Kidney capillary endothelial cell (primary cell): Measurements from ENCODE around the gene EFCAB7.
A peak's percentile ranks its signal among the peaks of the same experiment; 100 is the strongest.

Source experiments
- DNase-seq: peaks from one replicate; pipeline ENCODE4 v3.0.0-alpha.2; 2018; ENCODE audit warnings: low spot score

Gene EFCAB7

GRCh38 chr1:63602629-63603028 is 79.3 kb downstream of the EFCAB7 start:
- DNase-seq: no peak

- no peak for DNase-seq
Observed at GRCh38 chr1:63603810-63604209, 80.5 kb downstream of the EFCAB7 start.

- no peak for DNase-seq
Observed at GRCh38 chr1:63607322-63607721, 84.0 kb downstream of the EFCAB7 start.

DNA sequence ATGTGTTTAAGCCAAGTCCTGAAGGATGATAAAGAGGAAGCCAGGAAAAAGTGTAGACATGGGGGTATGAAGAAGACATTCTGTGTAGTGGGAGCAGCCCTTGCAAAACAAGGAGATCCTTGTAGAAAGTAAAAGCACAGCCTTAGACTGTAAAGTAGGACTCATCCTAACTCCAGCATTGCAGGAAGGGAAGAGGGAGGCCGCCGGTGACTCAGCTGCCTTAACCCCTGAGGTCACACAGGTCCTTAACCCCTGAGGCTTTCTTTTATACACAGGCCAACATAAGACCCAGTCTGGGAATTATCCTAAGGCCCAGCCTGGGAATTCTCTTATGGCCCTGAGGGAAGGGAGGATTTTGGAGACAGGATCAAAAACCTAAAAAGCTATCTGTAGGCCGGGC is 87.9 kb downstream of the EFCAB7 start:
- peak; percentile 29 for DNase-seq

DNA sequence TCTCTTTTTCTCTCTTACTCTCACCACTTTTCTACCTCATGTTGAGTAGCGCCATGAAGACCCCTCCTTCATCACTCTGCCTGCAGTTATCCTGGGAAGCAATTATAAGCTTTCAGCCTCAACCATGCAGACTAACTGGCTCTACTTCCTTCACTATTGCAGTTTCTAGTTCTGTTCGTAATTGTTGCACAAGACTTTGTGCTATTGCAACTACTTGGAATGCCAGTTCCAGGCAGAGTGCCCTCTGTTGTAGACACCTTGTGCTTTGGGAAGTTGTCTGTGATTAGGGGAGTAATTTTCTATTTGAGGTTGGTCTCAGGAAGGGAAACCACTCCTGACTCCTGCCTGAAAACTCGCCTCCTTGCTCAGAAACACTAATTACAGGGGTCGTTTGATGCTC is 89.2 kb downstream of the EFCAB7 start:
- no peak for DNase-seq

- no peak for DNase-seq
Observed at GRCh38 chr1:63612971-63613370, 89.6 kb downstream of the EFCAB7 start.

GRCh38 chr1:63615768-63616420 is 92.6 kb downstream of the EFCAB7 start:
- DNase-seq: peak; percentile 63

- DNase-seq: no peak
Observed at GRCh38 chr1:63617450-63617849, 94.1 kb downstream of the EFCAB7 start.

- DNase-seq: no peak
Observed at GRCh38 chr1:63618011-63618410, 94.7 kb downstream of the EFCAB7 start.

DNA sequence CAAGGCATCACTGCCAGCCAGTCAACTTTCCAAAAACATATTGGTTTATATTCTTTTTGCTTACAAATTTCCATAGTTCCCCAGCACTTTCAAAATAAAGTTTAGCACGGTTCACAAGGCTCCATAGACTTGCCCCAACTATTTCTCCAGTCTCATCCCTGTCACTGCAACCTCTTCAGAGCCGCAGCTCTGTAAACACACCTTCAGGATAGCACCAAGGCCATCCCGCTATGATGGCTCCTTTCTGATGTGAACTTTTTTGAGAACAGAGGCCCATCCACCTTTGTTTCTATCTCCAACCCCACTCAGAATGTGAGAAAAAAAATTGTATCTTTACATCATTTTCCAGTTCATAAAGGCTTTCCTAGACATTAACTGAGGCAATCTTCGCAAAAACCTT is 96.2 kb downstream of the EFCAB7 start:
- DNase-seq: no peak

DNA sequence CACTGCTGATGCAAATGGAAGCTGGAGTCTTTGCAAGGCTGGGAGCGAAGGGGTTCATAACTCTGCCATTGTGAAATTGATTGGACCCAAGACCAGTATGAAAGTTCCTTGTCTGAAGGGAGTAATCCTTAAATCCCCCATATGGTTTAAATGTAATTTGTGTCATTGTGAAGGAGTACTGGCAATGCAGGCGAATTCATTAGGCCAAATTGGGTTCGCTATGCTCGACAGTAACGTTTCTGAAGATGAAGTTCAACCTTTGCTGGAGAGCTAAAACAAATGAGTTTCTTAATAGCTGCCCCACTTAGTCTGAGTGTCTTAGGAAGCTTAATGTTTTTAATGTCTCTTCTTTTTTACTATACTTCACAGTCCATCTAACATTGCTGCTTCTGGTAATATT is 97.3 kb downstream of the EFCAB7 start:
- no peak for DNase-seq

GRCh38 chr1:63621075-63621474 is 97.8 kb downstream of the EFCAB7 start:
- DNase-seq: no peak

GRCh38 chr1:63621698-63622097 is 98.4 kb downstream of the EFCAB7 start:
- no peak for DNase-seq
